ENCODE measurements around the gene NTM. TPM values are rescaled to one million over a fixed set of nuclear protein-coding genes. Genes with fewer than 3 reads are reported as not detected.

Gene NTM
- total RNA-seq, 2 experiments from 2014 or later, result not detected

GRCh38 chr11:132263875-132264274 lies 893.5 kb downstream of the NTM start:
- ATAC-seq (no peak), DNase-seq (no peak)
- Mint-ChIP-seq H3K4me1 (ENCODE audit: low read depth) (no peaks in the 10 kb centered on the region), H3K4me3 (no peak overlapping the region), H3K27me3 (no peaks in the 10 kb centered on the region), H3K9me3 (no peaks in the 10 kb centered on the region), H3K27ac (no peak overlapping the region), H3K36me3 (ENCODE audit: low read depth) (no peaks in the 10 kb centered on the region)
- no peak for TF ChIP-seq CTCF (IDR thresholded peaks at IDR 0.05)
- intact Hi-C loops (cut with micrococcal nuclease), result no loop called here
- CTCF ChIA-PET, result no interaction called here
- POLR2A ChIA-PET, result no interaction called here

- H3K4me1 Mint-ChIP-seq (ENCODE audit: low read depth), result no peaks in the 10 kb centered on the region
- no peak for TF ChIP-seq CTCF (IDR thresholded peaks at IDR 0.05)
- POLR2A ChIA-PET, result no interaction called here
- no peak overlapping the region for H3K4me3 Mint-ChIP-seq
- H3K36me3 Mint-ChIP-seq (ENCODE audit: low read depth), result no peaks in the 10 kb centered on the region
- DNase-seq, result no peak
- intact Hi-C loops (cut with micrococcal nuclease), result no loop called here
- no peak overlapping the region for H3K27ac Mint-ChIP-seq
- CTCF ChIA-PET, result no interaction called here
- H3K9me3 Mint-ChIP-seq, result no peaks in the 10 kb centered on the region
- ATAC-seq, result no peak
- H3K27me3 Mint-ChIP-seq, result no peaks in the 10 kb centered on the region
Observed at GRCh38 chr11:132264616-132265015, 894.2 kb downstream of the NTM start.

GRCh38 chr11:132278801-132279574 lies 908.6 kb downstream of the NTM start:
- ATAC-seq, result no peak
- DNase-seq, result no peak
- Mint-ChIP-seq H3K36me3 (ENCODE audit: low read depth) (no peaks in the 10 kb centered on the region), H3K4me1 (ENCODE audit: low read depth) (no peaks in the 10 kb centered on the region), H3K4me3 (no peak overlapping the region), H3K27me3 (no peaks in the 10 kb centered on the region), H3K9me3 (no peaks in the 10 kb centered on the region), H3K27ac (no peak overlapping the region)
- ChIA-PET POLR2A (no interaction called here), CTCF (interaction anchor here (0.6 to 3.3 kb wide), 4 partner anchors 33 to 334 kb away, joined by 3 to 11 read pairs (median 4); no protein-coding TSS in a partner anchor)
- TF ChIP-seq CTCF (IDR thresholded peaks at IDR 0.05), result no peak
- intact Hi-C loops (cut with micrococcal nuclease), result no loop called here

GRCh38 chr11:132284048-132284447 lies 913.6 kb downstream of the NTM start:
- no peak overlapping the region for H3K27ac Mint-ChIP-seq
- peaks cover 11% of the 10 kb centered on the region for H3K27me3 Mint-ChIP-seq
- intact Hi-C loops (cut with micrococcal nuclease), result no loop called here
- H3K9me3 Mint-ChIP-seq, result no peaks in the 10 kb centered on the region
- no peaks in the 10 kb centered on the region for H3K36me3 Mint-ChIP-seq (ENCODE audit: low read depth)
- H3K4me1 Mint-ChIP-seq (ENCODE audit: low read depth), result no peaks in the 10 kb centered on the region
- no peak for DNase-seq
- CTCF ChIA-PET, result no interaction called here
- no peak for ATAC-seq
- TF ChIP-seq CTCF (IDR thresholded peaks at IDR 0.05), result no peak
- POLR2A ChIA-PET, result no interaction called here
- no peak overlapping the region for H3K4me3 Mint-ChIP-seq

GRCh38 chr11:132284611-132285010 lies 914.2 kb downstream of the NTM start:
- ATAC-seq (no peak), DNase-seq (no peak)
- Mint-ChIP-seq H3K27ac (no peak overlapping the region), H3K36me3 (ENCODE audit: low read depth) (no peaks in the 10 kb centered on the region), H3K4me1 (ENCODE audit: low read depth) (no peaks in the 10 kb centered on the region), H3K9me3 (no peaks in the 10 kb centered on the region), H3K27me3 (peaks cover 12% of the 10 kb centered on the region), H3K4me3 (no peak overlapping the region)
- intact Hi-C loops (cut with micrococcal nuclease), result no loop called here
- ChIA-PET POLR2A (no interaction called here), CTCF (no interaction called here)
- TF ChIP-seq CTCF (IDR thresholded peaks at IDR 0.05), result no peak
